H1 (cell line): ENCODE data around the gene SLC2A3. TPM values are rescaled to one million over a fixed set of nuclear protein-coding genes. Genes with fewer than 3 reads are reported as not detected.

Experiments
- CTCF ChIA-PET: fragments of 300-600 bp; sonication (Branson Sonifier 250); formaldehyde crosslinking; loops from one replicate; lab custom pipeline; 2021; ENCODE audit not compliant: partially characterized antibody; lab: Charles Lee
- POLR2A ChIA-PET: fragments of 300-600 bp; sonication (Branson Sonifier 250); formaldehyde crosslinking; loops from one replicate; lab custom pipeline; 2021; ENCODE audit warnings: inconsistent platforms; ENCODE audit not compliant: partially characterized antibody; lab: Charles Lee
- DNase-seq, 2 experiments: peaks; one replicate each; pipeline versions ENCODE4 v3.0.0 to v3.0.0-alpha.2; 2010 to 2022; ENCODE audit warnings: low spot score in 2 of 2, low read depth in 1 of 2, mixed read lengths in 1 of 2
- FAIRE-seq: peaks from 2 replicates; lab custom pipeline; 2011; peaks lifted over from hg19 to GRCh38; lab: Jason Lieb, UNC
- H2AFZ ChIP-seq: 2 replicates; pipeline ENCODE4 v1.8.1; 2012; ENCODE audit warnings: low read length, inconsistent platforms
- H2AK5ac ChIP-seq: 2 replicates; pipeline ENCODE4 v1.6.1; 2013; ENCODE audit warnings: low read depth, low read length
- H2BK120ac ChIP-seq: replicated peaks from 2 replicates; pipeline ENCODE3; 2013; ENCODE audit warnings: low read depth, low read length, inconsistent platforms
- H2BK12ac ChIP-seq: 2 replicates; pipeline ENCODE4 v1.6.1; 2013; ENCODE audit warnings: low read depth, low read length
- H2BK15ac ChIP-seq: 2 replicates; pipeline ENCODE4 v1.6.1; 2013; ENCODE audit warnings: low read length
- H2BK20ac ChIP-seq: 2 replicates; pipeline ENCODE4 v1.6.1; 2013; ENCODE audit warnings: low read length
- H2BK5ac ChIP-seq: 2 replicates; pipeline ENCODE4 v1.6.1; 2013; ENCODE audit warnings: low read depth, low read length
- H3K14ac ChIP-seq: 2 replicates; pipeline ENCODE4 v1.6.1; 2013; ENCODE audit warnings: inconsistent platforms; ENCODE audit not compliant: insufficient read length
- H3K18ac ChIP-seq: 2 replicates; pipeline ENCODE4 v1.6.1; 2013; ENCODE audit warnings: low read length; ENCODE audit errors: extremely low read depth
- H3K23ac ChIP-seq: 2 replicates; pipeline ENCODE4 v1.6.1; 2013; ENCODE audit warnings: inconsistent platforms; ENCODE audit not compliant: insufficient read length
- H3K23me2 ChIP-seq: 2 replicates; pipeline ENCODE4 v1.6.1; 2013; ENCODE audit warnings: low read depth, low read length
- H3K27ac ChIP-seq: 2 replicates; pipeline ENCODE4 v1.6.1; 2011; ENCODE audit warnings: low read depth, low read length, inconsistent platforms
- H3K27me3 ChIP-seq, 4 experiments: replicated peaks in 1 of 4; 1 replicate in 1 of 4; 2 replicates in 3 of 4; pipeline versions ENCODE4 v1.6.1 to v1.8.1; 2011 to 2013; ENCODE audit warnings: low read length in 3 of 4, mild to moderate bottlenecking in 3 of 4, inconsistent platforms in 2 of 4, mixed read lengths in 2 of 4, moderate library complexity in 1 of 4; ENCODE audit not compliant: control insufficient read depth in 3 of 4, insufficient read depth in 3 of 4; ENCODE audit errors: extremely low read depth in 1 of 4
- H3K36me3 ChIP-seq, 4 experiments: 2 replicates each; pipeline versions ENCODE4 v1.6.1 to v1.8.1; 2011 to 2013; ENCODE audit warnings: mild to moderate bottlenecking in 4 of 4, low read length in 3 of 4, moderate library complexity in 2 of 4, control low read depth in 1 of 4, inconsistent platforms in 1 of 4; ENCODE audit not compliant: insufficient read depth in 4 of 4, control insufficient read depth in 2 of 4
- H3K4ac ChIP-seq: replicated peaks from 2 replicates; pipeline ENCODE3; 2013; ENCODE audit warnings: low read length, low read depth, mixed read lengths, inconsistent platforms; ENCODE audit not compliant: insufficient read length
- H3K4me1 ChIP-seq, 4 experiments: replicated peaks in 1 of 4; 1 replicate in 1 of 4; 2 replicates in 3 of 4; pipeline versions ENCODE4 v1.6.1 to v1.8.1; 2011 to 2013; ENCODE audit warnings: low read length in 3 of 4, inconsistent platforms in 2 of 4, mixed read lengths in 1 of 4; ENCODE audit not compliant: insufficient read depth in 4 of 4, control insufficient read depth in 3 of 4
- H3K4me2 ChIP-seq, 2 experiments: 2 replicates each; pipeline versions ENCODE4 v1.6.1 to v1.8.1; 2011 to 2013; ENCODE audit warnings: low read depth in 2 of 2, low read length in 2 of 2, control low read depth in 1 of 2, inconsistent platforms in 1 of 2, mild to moderate bottlenecking in 1 of 2; ENCODE audit not compliant: insufficient read depth in 1 of 2
- H3K4me3 ChIP-seq, 4 experiments: fragments of 200-600, 300-600 bp in 1 of 4; sonication (generic), shearing (Covaris generic), sonication (Bioruptor Twin) in 1 of 4; 2 replicates each; pipeline versions ENCODE4 v1.5.1 to v1.8.1; 2011 to 2016; ENCODE audit warnings: low read length in 4 of 4, low read depth in 3 of 4, control low read depth in 2 of 4, inconsistent platforms in 2 of 4, mild to moderate bottlenecking in 2 of 4, mixed read lengths in 1 of 4, moderate library complexity in 1 of 4; ENCODE audit not compliant: insufficient read depth in 2 of 4; ENCODE audit errors: extremely low read depth in 1 of 4
- H3K56ac ChIP-seq: replicated peaks from 2 replicates; pipeline ENCODE3; 2013; ENCODE audit warnings: low read depth, mild to moderate bottlenecking, mixed read lengths, low read length, inconsistent platforms; ENCODE audit not compliant: insufficient read length
- H3K79me1 ChIP-seq: 2 replicates; pipeline ENCODE4 v1.6.1; 2013; ENCODE audit warnings: low read depth, low read length, control low read depth
- H3K79me2 ChIP-seq, 2 experiments: 2 replicates each; pipeline versions ENCODE4 v1.6.1 to v1.8.1; 2012 to 2013; ENCODE audit warnings: low read length in 2 of 2, mild to moderate bottlenecking in 2 of 2, inconsistent platforms in 1 of 2; ENCODE audit not compliant: insufficient read depth in 2 of 2, control insufficient read depth in 1 of 2
- H3K9ac ChIP-seq, 4 experiments: replicated peaks in 1 of 4; 1 replicate in 1 of 4; 2 replicates in 3 of 4; pipeline versions ENCODE4 v1.6.1 to v1.8.1; 2011 to 2013; ENCODE audit warnings: low read depth in 3 of 4, low read length in 3 of 4, control low read depth in 2 of 4, mild to moderate bottlenecking in 2 of 4, moderate library complexity in 2 of 4, inconsistent platforms in 1 of 4; ENCODE audit errors: extremely low read depth in 1 of 4
- H3K9me3 ChIP-seq, 2 experiments: 2 replicates each; pipeline versions ENCODE4 v1.6.1 to v1.8.1; 2012 to 2013; ENCODE audit warnings: mild to moderate bottlenecking in 2 of 2, moderate library complexity in 2 of 2, control low read depth in 1 of 2, inconsistent platforms in 1 of 2, low read depth in 1 of 2, low read length in 1 of 2, mixed read lengths in 1 of 2; ENCODE audit not compliant: insufficient read depth in 2 of 2
- H4K20me1 ChIP-seq, 2 experiments: replicated peaks in 1 of 2; 2 replicates each; pipeline versions ENCODE3 to v1.8.1; 2011 to 2013; ENCODE audit warnings: inconsistent platforms in 2 of 2, low read length in 2 of 2, mild to moderate bottlenecking in 1 of 2; ENCODE audit not compliant: insufficient read depth in 2 of 2, control insufficient read depth in 1 of 2
- H4K5ac ChIP-seq: 2 replicates; pipeline ENCODE4 v1.6.1; 2013; ENCODE audit warnings: low read length, low read depth, mixed read lengths, inconsistent platforms; ENCODE audit not compliant: insufficient read length
- H4K8ac ChIP-seq: 2 replicates; pipeline ENCODE4 v1.8.0; 2013; ENCODE audit warnings: mild to moderate bottlenecking, moderate library complexity, low read length, inconsistent platforms; ENCODE audit not compliant: insufficient read depth; ENCODE audit errors: extremely low read depth
- H4K91ac ChIP-seq: replicated peaks from 2 replicates; pipeline ENCODE3; 2013; ENCODE audit warnings: low read length, mixed read lengths, inconsistent platforms; ENCODE audit not compliant: insufficient read length
- MAFK ChIP-seq: IDR thresholded peaks from 2 replicates; pipeline ENCODE4 v1.6.1; 2012; ENCODE audit warnings: low read depth, mild to moderate bottlenecking, improper control_type of control experiment, low read length
- NANOG ChIP-seq: IDR thresholded peaks from 2 replicates; pipeline ENCODE4 v1.6.1; 2011; ENCODE audit warnings: low read length, low read depth, mild to moderate bottlenecking, inconsistent platforms; ENCODE audit not compliant: insufficient read depth, poor library complexity, severe bottlenecking
- SP1 ChIP-seq: IDR thresholded peaks from 2 replicates; pipeline ENCODE4 v1.6.1; 2011; ENCODE audit warnings: low read depth, low read length
- WGBS, 2 experiments: shearing (Covaris generic) in 1 of 2; methylation state at CpG; one replicate each; pipeline versions ENCODE4 v1.1.6 to v1.1.7; 2013 to 2015; ENCODE audit warnings: low lambda C conversion rate in 2 of 2, mixed read lengths in 2 of 2, inconsistent platforms in 1 of 2, low coverage in 1 of 2, missing lambda C conversion rate in 1 of 2; ENCODE audit not compliant: insufficient replicate concordance in 2 of 2, insufficient coverage in 1 of 2, insufficient read length in 1 of 2; ENCODE audit errors: extremely low coverage in 1 of 2, missing lambda C conversion rate in 1 of 2; 5-methylcytosine and 5-hydroxymethylcytosine counted together
- polyA plus RNA-seq, 7 experiments: library from polyadenylated mRNA; depleted of rRNA in 3 of 7; stranded (reverse) in 5 of 7; unstranded in 2 of 7; fragments of >200 nt in 5 of 7; fragments of 200-250 nt in 2 of 7; gene quantifications; 1 replicate in 5 of 7; 2 replicates in 1 of 7; 4 replicates in 1 of 7; pipeline versions ENCODE4 v1.2.1 to v1.2.3, GENCODE V29; 2011 to 2013; ENCODE audit warnings: missing spikeins in 2 of 7, mixed read lengths in 2 of 7
- total RNA-seq: library from RNA; stranded (reverse); fragmentation: NEBNext Ultra II Directional; extraction: Animal tissue kit (Norgen Biotek cat#: 25700); gene quantifications from 2 replicates; pipeline ENCODE4 v1.2.1, GENCODE V29; 2021
- TF ChIP-seq, protein P1 (sequence below): IDR thresholded peaks from 2 replicates; pipeline ENCODE4 v1.6.1; 2012; ENCODE audit warnings: inconsistent platforms
- TF ChIP-seq, protein P2 (sequence below): IDR thresholded peaks from 2 replicates; pipeline ENCODE4 v1.6.1; 2012; ENCODE audit warnings: inconsistent platforms
- TF ChIP-seq, protein P3 (sequence below): IDR thresholded peaks from 2 replicates; pipeline ENCODE4 v1.6.1; 2011; ENCODE audit warnings: low read depth, mild to moderate bottlenecking, low read length; ENCODE audit not compliant: insufficient read depth

SLC2A3 gene
- total and polyA plus RNA-seq, 2 of the 8 experiments (the other 6 are each of a cell fraction or from before 2014, with no cell fraction given) = 417 to 688 TPM

DNA sequence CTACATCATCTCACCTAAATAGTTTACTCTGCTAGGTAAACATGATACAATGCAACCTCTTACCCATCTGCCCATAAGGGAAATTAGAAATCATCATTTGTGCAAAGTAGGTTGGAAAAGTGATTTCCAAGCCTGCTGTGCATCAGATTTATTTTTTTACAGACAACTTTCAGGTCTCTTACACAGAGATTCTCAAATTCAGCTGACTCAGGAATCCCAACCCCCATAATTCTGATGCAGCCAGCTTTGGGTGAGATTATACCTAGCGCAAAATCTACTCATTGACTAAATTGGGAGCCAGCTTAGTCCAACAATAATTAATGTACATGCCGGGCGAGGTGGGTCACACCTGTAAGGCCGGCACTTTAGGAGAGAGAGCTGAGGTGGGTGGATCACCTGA, 8.5 kb downstream of the SLC2A3 start:
- Histone ChIP-seq H3K23me2 (no peaks in the 10 kb centered on the region), H3K79me2 (peaks cover 0 to 39% of the 10 kb centered on the region in 2 experiments; a peak in 2 of 4 replicates), H4K8ac (no peak overlapping the region), H2BK15ac (no peak overlapping the region), H3K4me3 (no peak overlapping the region), H3K79me1 (peaks cover 4% of the 10 kb centered on the region; the same call in 1 of the 2 replicates), H2AK5ac (no peak overlapping the region), H3K9ac (no peak overlapping the region; a peak in 1 of 7 replicates), H3K4ac (no peak overlapping the region), H4K20me1 (peaks cover 3 to 6% of the 10 kb centered on the region in 2 experiments), H2BK12ac (no peak overlapping the region), H3K56ac (no peak overlapping the region), H2BK5ac (no peak overlapping the region), H3K9me3 (no peaks in the 10 kb centered on the region), H3K18ac (no peak overlapping the region), H2BK20ac (no peak overlapping the region), H3K27ac (no peak overlapping the region), H3K36me3 (peaks cover 38 to 90% (median 73%) of the 10 kb centered on the region in 4 experiments), H4K91ac (no peak overlapping the region), H4K5ac (no peak overlapping the region), H3K4me2 (no peak overlapping the region), H3K4me1 (no peaks in the 10 kb centered on the region), H2BK120ac (peak overlapping the region; percentile 13), H3K23ac (no peak overlapping the region), H2AFZ (no peak overlapping the region), H3K14ac (no peak overlapping the region), H3K27me3 (no peaks in the 10 kb centered on the region)
- no peak for TF ChIP-seq SP1
- TF ChIP-seq MAFK = no peak
- TF ChIP-seq, protein P1, sequence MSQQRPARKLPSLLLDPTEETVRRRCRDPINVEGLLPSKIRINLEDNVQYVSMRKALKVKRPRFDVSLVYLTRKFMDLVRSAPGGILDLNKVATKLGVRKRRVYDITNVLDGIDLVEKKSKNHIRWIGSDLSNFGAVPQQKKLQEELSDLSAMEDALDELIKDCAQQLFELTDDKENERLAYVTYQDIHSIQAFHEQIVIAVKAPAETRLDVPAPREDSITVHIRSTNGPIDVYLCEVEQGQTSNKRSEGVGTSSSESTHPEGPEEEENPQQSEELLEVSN = no peak
- no peak for TF ChIP-seq NANOG
- TF ChIP-seq, protein P2, sequence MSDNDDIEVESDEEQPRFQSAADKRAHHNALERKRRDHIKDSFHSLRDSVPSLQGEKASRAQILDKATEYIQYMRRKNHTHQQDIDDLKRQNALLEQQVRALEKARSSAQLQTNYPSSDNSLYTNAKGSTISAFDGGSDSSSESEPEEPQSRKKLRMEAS = no peak
- TF ChIP-seq, protein P3, sequence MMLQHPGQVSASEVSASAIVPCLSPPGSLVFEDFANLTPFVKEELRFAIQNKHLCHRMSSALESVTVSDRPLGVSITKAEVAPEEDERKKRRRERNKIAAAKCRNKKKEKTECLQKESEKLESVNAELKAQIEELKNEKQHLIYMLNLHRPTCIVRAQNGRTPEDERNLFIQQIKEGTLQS = no peak
- DNase-seq (no peak), FAIRE-seq (no peak)
- 93% methylated on average over 4 of the region's 4 CpGs; no CpG with 5 or more reads in 1 of the 2 experiments for WGBS, 2 experiments
- CTCF ChIA-PET = interaction anchor here (0.6 kb wide), 1 partner anchor 1368 kb away, joined by 3 read pairs; no protein-coding TSS in a partner anchor
- POLR2A ChIA-PET = interaction anchor here (1.0 to 13.5 kb wide), 7 partner anchors 6 to 95 kb away, joined by 3 to 189 read pairs (median 5); no protein-coding TSS in a partner anchor
